ENCODE data around the gene JADE1.

Gene JADE1

DNA sequence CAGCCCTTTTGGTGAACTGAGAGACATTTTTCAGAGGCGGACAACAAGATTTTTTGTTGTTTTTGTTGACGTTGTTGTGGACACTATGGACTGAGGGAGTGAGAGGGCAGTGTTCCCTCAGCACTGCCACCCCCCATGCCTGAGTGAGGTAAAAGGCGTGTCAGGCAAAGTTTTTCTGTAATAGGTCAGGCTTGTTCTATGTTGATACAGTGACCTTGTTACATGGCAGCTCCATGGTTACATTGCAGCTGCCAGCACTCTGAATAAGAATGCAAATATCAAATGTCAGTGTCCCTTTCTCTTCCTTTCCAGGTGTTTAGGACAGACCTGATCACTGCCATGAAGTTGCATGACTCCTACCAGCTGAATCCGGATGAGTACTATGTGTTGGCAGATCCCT is 36.6 kb downstream of the JADE1 start:
- no peak for DNase-seq (ENCODE audit: extremely low read depth, low read depth)
- TF ChIP-seq, protein P1, sequence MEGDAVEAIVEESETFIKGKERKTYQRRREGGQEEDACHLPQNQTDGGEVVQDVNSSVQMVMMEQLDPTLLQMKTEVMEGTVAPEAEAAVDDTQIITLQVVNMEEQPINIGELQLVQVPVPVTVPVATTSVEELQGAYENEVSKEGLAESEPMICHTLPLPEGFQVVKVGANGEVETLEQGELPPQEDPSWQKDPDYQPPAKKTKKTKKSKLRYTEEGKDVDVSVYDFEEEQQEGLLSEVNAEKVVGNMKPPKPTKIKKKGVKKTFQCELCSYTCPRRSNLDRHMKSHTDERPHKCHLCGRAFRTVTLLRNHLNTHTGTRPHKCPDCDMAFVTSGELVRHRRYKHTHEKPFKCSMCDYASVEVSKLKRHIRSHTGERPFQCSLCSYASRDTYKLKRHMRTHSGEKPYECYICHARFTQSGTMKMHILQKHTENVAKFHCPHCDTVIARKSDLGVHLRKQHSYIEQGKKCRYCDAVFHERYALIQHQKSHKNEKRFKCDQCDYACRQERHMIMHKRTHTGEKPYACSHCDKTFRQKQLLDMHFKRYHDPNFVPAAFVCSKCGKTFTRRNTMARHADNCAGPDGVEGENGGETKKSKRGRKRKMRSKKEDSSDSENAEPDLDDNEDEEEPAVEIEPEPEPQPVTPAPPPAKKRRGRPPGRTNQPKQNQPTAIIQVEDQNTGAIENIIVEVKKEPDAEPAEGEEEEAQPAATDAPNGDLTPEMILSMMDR (IDR thresholded peaks at IDR 0.05; ENCODE audit: low read depth, low read length), result no peak

GRCh38 chr4:128847082-128847724 is 37.7 kb downstream of the JADE1 start:
- DNase-seq (ENCODE audit: extremely low read depth, low read depth), result no peak
- TF ChIP-seq, protein P1 (IDR thresholded peaks at IDR 0.05; ENCODE audit: low read depth, low read length), result no peak

GRCh38 chr4:128848461-128848860 is 39.0 kb downstream of the JADE1 start:
- DNase-seq (ENCODE audit: extremely low read depth, low read depth), result no peak
- TF ChIP-seq, protein P1 (IDR thresholded peaks at IDR 0.05; ENCODE audit: low read depth, low read length), result no peak

DNA sequence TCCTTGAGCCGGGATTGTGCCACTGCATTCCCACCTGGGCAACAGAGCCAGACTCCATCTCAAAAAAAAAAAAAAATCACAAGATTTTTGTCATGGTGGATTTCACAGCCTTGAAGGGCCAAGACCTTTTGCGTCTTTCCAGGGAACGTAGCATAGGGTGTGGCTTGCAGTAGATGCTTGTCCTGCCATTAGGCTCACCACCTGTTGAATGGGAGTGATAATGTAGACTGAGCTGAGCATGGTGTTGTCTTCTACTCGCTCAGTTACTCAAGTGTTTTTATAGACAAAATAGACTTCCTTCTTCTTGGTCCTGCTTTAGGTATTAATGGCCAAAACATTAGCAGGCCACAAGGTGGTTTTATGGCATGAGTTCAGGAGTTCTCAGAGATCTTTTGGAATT is 40.8 kb downstream of the JADE1 start:
- TF ChIP-seq, protein P1 (IDR thresholded peaks at IDR 0.05; ENCODE audit: low read depth, low read length), result no peak
- DNase-seq (ENCODE audit: extremely low read depth, low read depth), result no peak

- no peak for DNase-seq (ENCODE audit: extremely low read depth, low read depth)
- TF ChIP-seq, protein P1 (IDR thresholded peaks at IDR 0.05; ENCODE audit: low read depth, low read length), result no peak
Observed at GRCh38 chr4:128853741-128854140, 44.2 kb downstream of the JADE1 start.

GRCh38 chr4:128854433-128854832 is 44.9 kb downstream of the JADE1 start:
- no peak for DNase-seq (ENCODE audit: extremely low read depth, low read depth)
- TF ChIP-seq, protein P1 (IDR thresholded peaks at IDR 0.05; ENCODE audit: low read depth, low read length), result no peak

- TF ChIP-seq, protein P1 (IDR thresholded peaks at IDR 0.05; ENCODE audit: low read depth, low read length), result no peak
- DNase-seq (ENCODE audit: extremely low read depth, low read depth), result no peak
Observed at GRCh38 chr4:128855621-128856020, 46.1 kb downstream of the JADE1 start.

Measured in AG09319 (cell line).